Prostate gland (tissue), 2 donors: ENCODE data around the gene SFT2D3.

ENCODE experiments used
- CTCF ChIP-seq, 4 experiments: fragments of 200-600 bp in 2 of 4; fragments of 450-650 bp in 2 of 4; sonication (generic) in 2 of 4; IDR thresholded peaks; 1 replicate in 3 of 4; 2 replicates in 1 of 4; pipeline ENCODE4 v1.5.1; 2016 to 2019; ENCODE audit warnings: antibody characterized with exemption in 4 of 4, mild to moderate bottlenecking in 2 of 4, moderate library complexity in 2 of 4
- POLR2A ChIP-seq: fragments of 450-650 bp; IDR thresholded peaks from one replicate; pipeline ENCODE4 v1.6.1; 2016; ENCODE audit warnings: antibody characterized with exemption, mild to moderate bottlenecking
- POLR2AphosphoS5 ChIP-seq: sonication (generic); formaldehyde crosslinking; IDR thresholded peaks from one replicate; pipeline ENCODE4 v1.6.1; 2017; ENCODE audit warnings: antibody characterized with exemption

GRCh38 chr2:127735044-127735443 is 33.7 kb downstream of the SFT2D3 start:
- no peak for TF ChIP-seq POLR2AphosphoS5
- no peak for TF ChIP-seq POLR2A
- TF ChIP-seq CTCF (IDR thresholded peaks at IDR 0.05), result no peak
